ENCODE measurements around the gene EMP2.

EMP2 gene

DNA sequence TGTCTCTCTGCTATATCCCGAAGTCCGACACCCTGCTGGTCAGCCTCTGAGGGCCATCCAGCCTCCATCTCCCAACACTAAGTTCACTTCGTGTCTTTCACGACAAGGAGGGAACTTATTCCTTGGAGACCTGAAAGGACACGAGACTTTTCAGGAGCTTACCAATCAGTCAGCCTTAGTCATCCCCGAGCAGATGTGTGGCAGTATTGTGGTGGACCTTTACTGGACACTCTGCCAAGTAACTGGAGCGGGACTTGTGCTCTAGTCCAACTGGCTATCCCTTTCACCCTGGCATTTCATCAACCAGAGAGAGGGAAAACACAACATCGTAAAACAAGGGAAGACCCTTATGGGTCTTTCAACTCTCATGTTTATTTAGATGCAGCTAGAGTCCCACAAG lies 87.1 kb downstream of the EMP2 start:
- TF ChIP-seq TAF1 (IDR thresholded peaks at IDR 0.05; ENCODE audit: borderline replicate concordance, insufficient read depth, low read length) (no peak), FOXP2 (optimal IDR thresholded peaks at IDR 0.05; ENCODE audit: borderline replicate concordance, extremely low read depth, extremely low read length, insufficient read depth) (no peak), SIN3A (IDR thresholded peaks at IDR 0.05; ENCODE audit: borderline replicate concordance, insufficient read depth, low read length) (no peak), POLR2AphosphoS5 (IDR thresholded peaks at IDR 0.05; ENCODE audit: low read depth, low read length) (no peak)
- TF ChIP-seq, protein P1, sequence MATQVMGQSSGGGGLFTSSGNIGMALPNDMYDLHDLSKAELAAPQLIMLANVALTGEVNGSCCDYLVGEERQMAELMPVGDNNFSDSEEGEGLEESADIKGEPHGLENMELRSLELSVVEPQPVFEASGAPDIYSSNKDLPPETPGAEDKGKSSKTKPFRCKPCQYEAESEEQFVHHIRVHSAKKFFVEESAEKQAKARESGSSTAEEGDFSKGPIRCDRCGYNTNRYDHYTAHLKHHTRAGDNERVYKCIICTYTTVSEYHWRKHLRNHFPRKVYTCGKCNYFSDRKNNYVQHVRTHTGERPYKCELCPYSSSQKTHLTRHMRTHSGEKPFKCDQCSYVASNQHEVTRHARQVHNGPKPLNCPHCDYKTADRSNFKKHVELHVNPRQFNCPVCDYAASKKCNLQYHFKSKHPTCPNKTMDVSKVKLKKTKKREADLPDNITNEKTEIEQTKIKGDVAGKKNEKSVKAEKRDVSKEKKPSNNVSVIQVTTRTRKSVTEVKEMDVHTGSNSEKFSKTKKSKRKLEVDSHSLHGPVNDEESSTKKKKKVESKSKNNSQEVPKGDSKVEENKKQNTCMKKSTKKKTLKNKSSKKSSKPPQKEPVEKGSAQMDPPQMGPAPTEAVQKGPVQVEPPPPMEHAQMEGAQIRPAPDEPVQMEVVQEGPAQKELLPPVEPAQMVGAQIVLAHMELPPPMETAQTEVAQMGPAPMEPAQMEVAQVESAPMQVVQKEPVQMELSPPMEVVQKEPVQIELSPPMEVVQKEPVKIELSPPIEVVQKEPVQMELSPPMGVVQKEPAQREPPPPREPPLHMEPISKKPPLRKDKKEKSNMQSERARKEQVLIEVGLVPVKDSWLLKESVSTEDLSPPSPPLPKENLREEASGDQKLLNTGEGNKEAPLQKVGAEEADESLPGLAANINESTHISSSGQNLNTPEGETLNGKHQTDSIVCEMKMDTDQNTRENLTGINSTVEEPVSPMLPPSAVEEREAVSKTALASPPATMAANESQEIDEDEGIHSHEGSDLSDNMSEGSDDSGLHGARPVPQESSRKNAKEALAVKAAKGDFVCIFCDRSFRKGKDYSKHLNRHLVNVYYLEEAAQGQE (IDR thresholded peaks at IDR 0.05; ENCODE audit: insufficient read depth in 1 of 2, low read depth in 2 of 2, low read length in 2 of 2) = no peak

DNA sequence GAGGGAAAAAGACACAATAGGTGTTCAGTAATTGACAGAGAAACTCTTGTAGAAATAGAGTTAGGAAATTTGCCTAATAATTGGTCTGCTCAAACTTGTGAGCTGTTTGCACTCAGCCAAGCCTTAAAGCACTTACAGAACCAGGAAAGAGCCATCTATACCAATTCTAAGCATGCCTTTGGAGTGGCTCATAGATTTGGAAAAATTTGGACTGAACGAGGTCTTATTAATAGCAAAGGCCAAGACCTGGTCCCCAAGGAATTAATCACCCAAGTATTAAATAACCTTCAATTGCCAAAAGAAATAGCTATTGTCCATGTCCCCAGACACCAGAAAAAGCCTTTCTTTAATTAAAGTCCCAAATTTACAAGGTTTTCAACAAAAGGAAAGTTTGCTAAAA lies 90.3 kb downstream of the EMP2 start:
- TF ChIP-seq, protein P1 (IDR thresholded peaks at IDR 0.05; ENCODE audit: insufficient read depth in 1 of 2, low read depth in 2 of 2, low read length in 2 of 2) = no peak
- no peak for TF ChIP-seq TAF1 (IDR thresholded peaks at IDR 0.05; ENCODE audit: borderline replicate concordance, insufficient read depth, low read length)
- no peak for TF ChIP-seq FOXP2 (optimal IDR thresholded peaks at IDR 0.05; ENCODE audit: borderline replicate concordance, extremely low read depth, extremely low read length, insufficient read depth)
- no peak for TF ChIP-seq POLR2AphosphoS5 (IDR thresholded peaks at IDR 0.05; ENCODE audit: low read depth, low read length)
- no peak for TF ChIP-seq SIN3A (IDR thresholded peaks at IDR 0.05; ENCODE audit: borderline replicate concordance, insufficient read depth, low read length)

DNA sequence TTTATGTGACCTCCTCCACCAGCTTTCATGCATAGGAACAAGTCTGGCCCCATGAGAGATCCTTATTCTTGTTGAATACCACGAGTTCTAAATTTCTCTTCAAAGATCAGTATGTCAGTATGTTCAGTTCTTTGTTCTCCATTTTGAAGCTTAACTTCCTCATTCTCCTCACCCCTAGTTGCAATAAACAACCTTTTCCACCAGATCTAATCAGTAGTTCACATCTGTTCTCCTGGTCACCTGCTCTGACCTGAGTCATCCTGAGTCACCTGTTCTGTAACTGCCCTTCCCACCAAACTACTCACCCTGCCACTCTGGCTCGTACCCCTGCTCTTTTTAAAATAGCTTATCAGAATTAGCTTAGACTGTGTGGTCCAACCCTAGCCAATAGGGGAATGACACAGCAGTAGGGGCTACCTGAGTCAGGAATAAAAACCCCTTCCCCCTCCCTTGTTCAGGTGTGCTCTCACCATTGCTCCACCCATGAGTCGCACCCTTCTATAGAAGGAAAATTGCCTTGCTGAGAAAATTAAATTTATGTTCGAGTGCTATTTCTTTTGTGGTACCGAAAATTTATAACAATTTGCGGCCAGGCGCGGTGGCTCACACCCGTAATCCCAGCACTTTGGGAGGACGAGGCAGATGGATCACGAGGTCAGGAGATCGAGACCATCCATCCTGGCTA lies 94.6 kb downstream of the EMP2 start:
- TF ChIP-seq TAF1 (IDR thresholded peaks at IDR 0.05; ENCODE audit: borderline replicate concordance, insufficient read depth, low read length) = no peak
- TF ChIP-seq FOXP2 (optimal IDR thresholded peaks at IDR 0.05; ENCODE audit: borderline replicate concordance, extremely low read depth, extremely low read length, insufficient read depth) = no peak
- TF ChIP-seq SIN3A (IDR thresholded peaks at IDR 0.05; ENCODE audit: borderline replicate concordance, insufficient read depth, low read length) = no peak
- TF ChIP-seq, protein P1 (IDR thresholded peaks at IDR 0.05; ENCODE audit: insufficient read depth in 1 of 2, low read depth in 2 of 2, low read length in 2 of 2) = no peak
- TF ChIP-seq POLR2AphosphoS5 (IDR thresholded peaks at IDR 0.05; ENCODE audit: low read depth, low read length) = no peak

DNA sequence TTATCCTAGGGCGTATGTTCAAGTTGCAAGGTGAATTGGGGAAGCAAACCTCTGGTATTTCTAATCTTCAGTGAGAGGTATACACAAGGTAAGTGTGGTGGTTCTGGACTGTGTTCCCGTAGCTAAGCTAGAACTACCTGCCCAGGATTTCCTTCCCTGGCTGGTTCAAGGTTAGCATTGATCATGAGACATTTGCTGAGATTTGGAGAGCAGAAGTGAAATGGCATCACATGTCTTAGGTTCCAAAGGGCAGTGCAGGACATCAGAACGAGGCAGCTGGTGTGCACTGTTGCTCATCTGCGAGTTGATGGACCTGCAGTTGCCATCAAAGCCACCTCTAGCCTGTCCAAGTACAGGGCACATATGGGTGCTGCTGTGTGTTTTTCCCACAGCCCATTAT lies 95.2 kb downstream of the EMP2 start:
- TF ChIP-seq POLR2AphosphoS5 (IDR thresholded peaks at IDR 0.05; ENCODE audit: low read depth, low read length) (no peak), SIN3A (IDR thresholded peaks at IDR 0.05; ENCODE audit: borderline replicate concordance, insufficient read depth, low read length) (no peak), TAF1 (IDR thresholded peaks at IDR 0.05; ENCODE audit: borderline replicate concordance, insufficient read depth, low read length) (no peak), FOXP2 (optimal IDR thresholded peaks at IDR 0.05; ENCODE audit: borderline replicate concordance, extremely low read depth, extremely low read length, insufficient read depth) (no peak)
- TF ChIP-seq, protein P1 (IDR thresholded peaks at IDR 0.05; ENCODE audit: insufficient read depth in 1 of 2, low read depth in 2 of 2, low read length in 2 of 2) = no peak

Measured in PFSK-1 (cell line).